IgD-negative memory B cell (primary cell): Measurements from ENCODE around the gene MTURN. TPM values are rescaled to one million over a fixed set of nuclear protein-coding genes. Genes with fewer than 3 reads are reported as not detected.
A peak's percentile ranks its signal among the peaks of the same experiment; 100 is the strongest.

ENCODE experiments used
- H3K27ac Mint-ChIP-seq, 3 donors: one replicate each; pipeline ENCODE4 v1.8.0; 2020 to 2022; ENCODE audit warnings: mild to moderate bottlenecking in 3 of 3, mixed read lengths in 3 of 3, moderate library complexity in 1 of 3
- H3K27me3 Mint-ChIP-seq: one replicate; pipeline ENCODE4 v1.8.0; 2021; ENCODE audit warnings: mixed read lengths
- H3K36me3 Mint-ChIP-seq: one replicate; pipeline ENCODE4 v1.8.0; 2020; ENCODE audit warnings: mild to moderate bottlenecking, mixed read lengths
- H3K4me1 Mint-ChIP-seq, 3 donors: one replicate each; pipeline ENCODE4 v1.8.0; 2020 to 2022; ENCODE audit warnings: mixed read lengths in 3 of 3, mild to moderate bottlenecking in 1 of 3
- H3K4me3 Mint-ChIP-seq, 4 donors: one replicate each; pipeline ENCODE4 v1.8.0; 2020 to 2022; ENCODE audit warnings: mild to moderate bottlenecking in 4 of 4, mixed read lengths in 4 of 4, moderate library complexity in 3 of 4
- H3K9me3 Mint-ChIP-seq, 3 donors: one replicate each; pipeline ENCODE4 v1.8.0; 2020 to 2021; ENCODE audit warnings: mixed read lengths in 3 of 3, mild to moderate bottlenecking in 1 of 3
- polyA plus RNA-seq: library from polyadenylated mRNA; unstranded; fragments of 300-500 nt; fragmentation: Illumina TruSeq; gene quantifications from one replicate; pipeline ENCODE4 v1.2.3, GENCODE V29; 2021

The MTURN gene
- polyA plus RNA-seq, 1 donor from 2014 or later: 8.9 TPM

GRCh38 chr7:30175636-30176147 lies 40.9 kb downstream of the MTURN start:
- Mint-ChIP-seq H3K36me3 (peaks cover 8% of the 10 kb centered on the region), H3K9me3 (no peaks in the 10 kb centered on the region), H3K4me3 (no peak overlapping the region), H3K27ac (no peak overlapping the region), H3K27me3 (no peaks in the 10 kb centered on the region), H3K4me1 (peaks cover 26 to 33% (median 27%) of the 10 kb centered on the region in 3 donors)

- Mint-ChIP-seq H3K36me3 (peaks cover 9% of the 10 kb centered on the region), H3K9me3 (no peaks in the 10 kb centered on the region), H3K27me3 (no peaks in the 10 kb centered on the region), H3K27ac (peak overlapping the region in 2 of 3 donors; percentile 14 to 40), H3K4me3 (peak overlapping the region in 1 of 4 donors; percentile 27), H3K4me1 (peaks cover 26 to 33% (median 27%) of the 10 kb centered on the region in 3 donors)
These were observed 41.8 kb downstream of the MTURN start for GRCh38 chr7:30176463-30177109.

- Mint-ChIP-seq H3K27me3 (no peaks in the 10 kb centered on the region), H3K27ac (peak overlapping the region in 1 of 3 donors; percentile 40), H3K4me1 (peaks cover 26 to 33% (median 27%) of the 10 kb centered on the region in 3 donors), H3K4me3 (no peak overlapping the region), H3K36me3 (peaks cover 9% of the 10 kb centered on the region), H3K9me3 (no peaks in the 10 kb centered on the region)
These were observed 42.4 kb downstream of the MTURN start for GRCh38 chr7:30177186-30177585.

GRCh38 chr7:30177965-30178364 lies 43.2 kb downstream of the MTURN start:
- peaks cover 6% of the 10 kb centered on the region for H3K36me3 Mint-ChIP-seq
- peaks cover 25 to 34% (median 33%) of the 10 kb centered on the region in 3 donors for H3K4me1 Mint-ChIP-seq
- no peaks in the 10 kb centered on the region for H3K27me3 Mint-ChIP-seq
- H3K9me3 Mint-ChIP-seq: no peaks in the 10 kb centered on the region
- H3K4me3 Mint-ChIP-seq: peak overlapping the region in 1 of 4 donors; percentile 41
- peak overlapping the region in 1 of 3 donors; percentile 51 for H3K27ac Mint-ChIP-seq

- Mint-ChIP-seq H3K36me3 (peaks cover 6% of the 10 kb centered on the region), H3K27ac (peak overlapping the region; percentile 77 to 98 (median 96)), H3K4me3 (peak overlapping the region; percentile 60 to 94 (median 80)), H3K9me3 (no peaks in the 10 kb centered on the region), H3K27me3 (no peaks in the 10 kb centered on the region), H3K4me1 (peaks cover 27 to 41% (median 33%) of the 10 kb centered on the region in 3 donors)
These were observed 44.1 kb downstream of the MTURN start for GRCh38 chr7:30178748-30179436.

- Mint-ChIP-seq H3K27me3 (no peaks in the 10 kb centered on the region), H3K4me1 (peaks cover 36 to 55% (median 43%) of the 10 kb centered on the region in 3 donors), H3K27ac (peak overlapping the region in 1 of 3 donors; percentile 3), H3K9me3 (no peaks in the 10 kb centered on the region), H3K4me3 (no peak overlapping the region), H3K36me3 (peaks cover 4% of the 10 kb centered on the region)
These were observed 45.9 kb downstream of the MTURN start for GRCh38 chr7:30180718-30181117.

GRCh38 chr7:30181211-30181610 lies 46.4 kb downstream of the MTURN start:
- peaks cover 0 to under 1% (median 0%) of the 10 kb centered on the region in 3 donors for H3K9me3 Mint-ChIP-seq
- no peak overlapping the region for H3K27ac Mint-ChIP-seq
- no peak overlapping the region for H3K4me3 Mint-ChIP-seq
- H3K27me3 Mint-ChIP-seq: no peaks in the 10 kb centered on the region
- H3K36me3 Mint-ChIP-seq: peaks cover 4% of the 10 kb centered on the region
- peaks cover 35 to 54% (median 38%) of the 10 kb centered on the region in 3 donors for H3K4me1 Mint-ChIP-seq

- H3K4me3 Mint-ChIP-seq: no peak overlapping the region
- H3K27ac Mint-ChIP-seq: no peak overlapping the region
- peaks cover 29 to 50% (median 30%) of the 10 kb centered on the region in 3 donors for H3K4me1 Mint-ChIP-seq
- H3K36me3 Mint-ChIP-seq: peaks cover 6% of the 10 kb centered on the region
- H3K9me3 Mint-ChIP-seq: peaks cover 0 to 5% (median 0%) of the 10 kb centered on the region in 3 donors
- no peaks in the 10 kb centered on the region for H3K27me3 Mint-ChIP-seq
These were observed 47.1 kb downstream of the MTURN start for GRCh38 chr7:30181736-30182522.

GRCh38 chr7:30182814-30183213 lies 48.0 kb downstream of the MTURN start:
- H3K27ac Mint-ChIP-seq: no peak overlapping the region
- H3K27me3 Mint-ChIP-seq: no peaks in the 10 kb centered on the region
- peaks cover 2 to 5% (median 2%) of the 10 kb centered on the region in 3 donors for H3K9me3 Mint-ChIP-seq

GRCh38 chr7:30183749-30184369 lies 49.1 kb downstream of the MTURN start:
- peaks cover 21 to 42% (median 21%) of the 10 kb centered on the region in 3 donors for H3K4me1 Mint-ChIP-seq
- H3K4me3 Mint-ChIP-seq: no peak overlapping the region
- H3K27ac Mint-ChIP-seq: no peak overlapping the region
- peaks cover 6% of the 10 kb centered on the region for H3K36me3 Mint-ChIP-seq
- no peaks in the 10 kb centered on the region for H3K27me3 Mint-ChIP-seq
- H3K9me3 Mint-ChIP-seq: peaks cover 5 to 9% (median 7%) of the 10 kb centered on the region in 3 donors

More at GRCh38 chr7:30182814-30183213, 48.0 kb downstream of the MTURN start:
- Mint-ChIP-seq H3K4me3 (no peak overlapping the region), H3K4me1 (peaks cover 24 to 46% (median 26%) of the 10 kb centered on the region in 3 donors), H3K36me3 (peaks cover 6% of the 10 kb centered on the region)

GRCh38 chr7:30184791-30185487 lies 50.2 kb downstream of the MTURN start:
- H3K4me1 Mint-ChIP-seq: peaks cover 15 to 34% (median 16%) of the 10 kb centered on the region in 3 donors
- H3K27me3 Mint-ChIP-seq: no peaks in the 10 kb centered on the region
- H3K36me3 Mint-ChIP-seq: peaks cover 4% of the 10 kb centered on the region
- peak overlapping the region in 2 of 3 donors; percentile 40 to 71 for H3K27ac Mint-ChIP-seq
- peaks cover 5 to 9% (median 7%) of the 10 kb centered on the region in 3 donors for H3K9me3 Mint-ChIP-seq
- H3K4me3 Mint-ChIP-seq: peak overlapping the region in 2 of 4 donors; percentile 68 to 85

- H3K36me3 Mint-ChIP-seq: peaks cover 4% of the 10 kb centered on the region
- H3K9me3 Mint-ChIP-seq: peaks cover 5 to 9% (median 7%) of the 10 kb centered on the region in 3 donors
- H3K4me1 Mint-ChIP-seq: peaks cover 12 to 32% (median 15%) of the 10 kb centered on the region in 3 donors
- no peak overlapping the region for H3K4me3 Mint-ChIP-seq
- peak overlapping the region in 1 of 3 donors; percentile 40 for H3K27ac Mint-ChIP-seq
- no peaks in the 10 kb centered on the region for H3K27me3 Mint-ChIP-seq
These were observed 50.7 kb downstream of the MTURN start for GRCh38 chr7:30185496-30185895.

GRCh38 chr7:30186725-30187124 lies 51.9 kb downstream of the MTURN start:
- H3K4me3 Mint-ChIP-seq: peak overlapping the region in 1 of 4 donors; percentile 21
- H3K9me3 Mint-ChIP-seq: peaks cover 5 to 9% (median 7%) of the 10 kb centered on the region in 3 donors
- no peaks in the 10 kb centered on the region for H3K27me3 Mint-ChIP-seq
- H3K4me1 Mint-ChIP-seq: peaks cover 12 to 32% (median 15%) of the 10 kb centered on the region in 3 donors
- H3K27ac Mint-ChIP-seq: no peak overlapping the region
- peaks cover 2% of the 10 kb centered on the region for H3K36me3 Mint-ChIP-seq

GRCh38 chr7:30187513-30187912 lies 52.7 kb downstream of the MTURN start:
- H3K4me1 Mint-ChIP-seq: peaks cover 12 to 31% (median 16%) of the 10 kb centered on the region in 3 donors
- H3K4me3 Mint-ChIP-seq: no peak overlapping the region

More at GRCh38 chr7:30187513-30187912, 52.7 kb downstream of the MTURN start:
- Mint-ChIP-seq H3K27me3 (no peaks in the 10 kb centered on the region), H3K36me3 (peaks cover 2% of the 10 kb centered on the region), H3K27ac (no peak overlapping the region), H3K9me3 (peaks cover 5 to 9% (median 7%) of the 10 kb centered on the region in 3 donors)
